ENCODE data around the gene ID4. TPM values are rescaled to one million over a fixed set of nuclear protein-coding genes. Genes with fewer than 3 reads are reported as not detected.

ID4 gene
- total and polyA plus RNA-seq, 2 experiments from 2014 or later = 29.1 to 34.0 TPM

DNA sequence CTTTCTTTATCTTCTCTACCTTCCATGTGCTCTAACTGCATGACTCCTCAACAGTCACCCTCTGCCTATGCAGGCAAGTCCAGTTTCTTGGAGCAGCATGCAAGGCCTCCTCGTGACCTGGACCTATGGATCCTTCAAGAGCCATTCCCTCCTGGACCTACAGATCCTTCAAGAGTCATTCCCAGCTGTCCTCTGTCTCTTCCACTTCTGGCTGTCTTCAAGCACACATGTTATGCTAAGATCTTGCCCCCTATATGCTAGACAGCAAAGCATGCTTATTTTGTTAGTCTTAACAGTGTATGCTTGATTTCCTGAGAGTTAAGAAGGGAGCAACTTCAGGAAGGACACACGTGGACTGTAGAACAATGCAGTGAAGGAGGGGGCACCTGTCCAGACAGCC is 7.5 kb downstream of the ID4 start:
- no peak overlapping the region for H3K9ac ChIP-seq
- no peak for TF ChIP-seq EZH2 (IDR thresholded peaks at IDR 0.05; ENCODE audit: insufficient read depth, poor library complexity, severe bottlenecking)
- TF ChIP-seq EZH2phosphoT487 (IDR thresholded peaks at IDR 0.05; ENCODE audit: insufficient read depth, low read depth) = no peak
- H4K20me1 ChIP-seq (ENCODE audit: insufficient read depth) = no peaks in the 10 kb centered on the region
- peaks cover 21% of the 10 kb centered on the region; the same call in 1 of the 2 replicates for H3F3A ChIP-seq (ENCODE audit: insufficient read depth)
- no peak for DNase-seq
- no peaks in the 10 kb centered on the region for H3K9me3 ChIP-seq (ENCODE audit: low read depth)
- no peak overlapping the region for H2AFZ ChIP-seq
- in situ Hi-C loops (cut with MboI) = no loop called here
- no peaks in the 10 kb centered on the region for H3K36me3 ChIP-seq (ENCODE audit: low read depth)
- WGBS, 2 experiments (ENCODE audit: low coverage in 1 of 2, low lambda C conversion rate in 2 of 2, missing lambda C conversion rate in 2 of 2) = 86 to 90% methylated on average over 2 of the region's 2 CpGs
- peaks cover 18% of the 10 kb centered on the region for H3K79me2 ChIP-seq (ENCODE audit: insufficient read depth)
- H3K4me2 ChIP-seq (ENCODE audit: unreplicated experiment) = no peak overlapping the region
- H3K27me3 ChIP-seq (replicated peaks; ENCODE audit: insufficient read depth) = no peaks in the 10 kb centered on the region
- no peak overlapping the region for H3K27ac ChIP-seq
- no peak overlapping the region for H3K4me3 ChIP-seq
- no peaks in the 10 kb centered on the region for H3K9me2 ChIP-seq (ENCODE audit: insufficient read depth)
- H3K4me1 ChIP-seq (ENCODE audit: insufficient read depth) = peaks cover 21% of the 10 kb centered on the region

DNA sequence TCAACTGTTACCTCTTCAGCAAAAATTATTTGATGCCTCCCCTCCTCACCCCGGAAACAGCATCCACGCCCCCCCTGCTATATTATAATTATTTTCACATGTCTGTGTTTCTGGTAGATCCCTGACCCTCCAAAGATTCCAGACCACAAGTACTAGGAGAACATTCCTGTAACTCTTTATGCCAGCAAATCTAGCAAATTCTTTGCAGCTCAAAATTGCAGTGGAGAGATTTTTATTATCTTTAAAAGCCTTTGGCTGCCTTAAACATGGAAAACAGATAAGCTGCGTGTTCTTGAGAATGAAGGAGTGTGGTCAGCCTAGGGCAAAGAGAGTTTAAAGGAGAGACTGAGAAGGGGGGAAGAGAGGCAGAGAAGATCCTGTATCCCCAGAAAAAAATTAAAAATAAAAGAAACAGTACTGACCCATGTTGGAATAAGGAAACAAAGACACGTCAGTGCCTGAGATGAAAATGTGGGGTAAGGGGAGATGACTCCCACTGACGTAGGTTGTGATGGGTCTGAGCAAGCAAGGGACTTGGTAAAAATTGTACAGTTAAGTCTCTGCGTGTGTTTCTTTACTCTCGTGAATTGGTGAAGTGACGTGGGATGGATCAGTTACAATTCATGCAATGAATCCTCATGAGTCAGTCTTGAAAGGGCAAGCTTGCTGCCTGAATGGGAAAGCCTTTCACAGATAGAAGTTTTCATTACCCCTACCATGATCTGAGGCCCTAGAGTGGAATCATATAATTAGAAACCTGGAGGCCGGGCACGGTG is 8.3 kb downstream of the ID4 start:
- Histone ChIP-seq H3K9me3 (ENCODE audit: low read depth) (no peaks in the 10 kb centered on the region), H3K4me3 (no peak overlapping the region), H3F3A (ENCODE audit: insufficient read depth) (peaks cover 21% of the 10 kb centered on the region; the same call in 1 of the 2 replicates), H3K4me1 (ENCODE audit: insufficient read depth) (peaks cover 14% of the 10 kb centered on the region), H3K9me2 (ENCODE audit: insufficient read depth) (no peaks in the 10 kb centered on the region), H3K79me2 (ENCODE audit: insufficient read depth) (peaks cover 10% of the 10 kb centered on the region), H2AFZ (no peak overlapping the region), H4K20me1 (ENCODE audit: insufficient read depth) (no peaks in the 10 kb centered on the region), H3K27ac (no peak overlapping the region), H3K36me3 (ENCODE audit: low read depth) (no peaks in the 10 kb centered on the region), H3K9ac (no peak overlapping the region), H3K27me3 (replicated peaks; ENCODE audit: insufficient read depth) (no peaks in the 10 kb centered on the region), H3K4me2 (ENCODE audit: unreplicated experiment) (no peak overlapping the region)
- no peak for TF ChIP-seq EZH2 (IDR thresholded peaks at IDR 0.05; ENCODE audit: insufficient read depth, poor library complexity, severe bottlenecking)
- no peak for TF ChIP-seq EZH2phosphoT487 (IDR thresholded peaks at IDR 0.05; ENCODE audit: insufficient read depth, low read depth)
- in situ Hi-C loops (cut with MboI) = no loop called here
- peak; percentile 23 for DNase-seq
- WGBS, 2 experiments (ENCODE audit: low coverage in 1 of 2, low lambda C conversion rate in 2 of 2, missing lambda C conversion rate in 2 of 2) = 83 to 86% methylated on average over 10 of the region's 10 CpGs

- Histone ChIP-seq H3K79me2 (ENCODE audit: insufficient read depth) (no peaks in the 10 kb centered on the region), H2AFZ (no peak overlapping the region), H3K9ac (no peak overlapping the region), H3K4me2 (ENCODE audit: unreplicated experiment) (no peak overlapping the region), H3K4me3 (no peak overlapping the region), H4K20me1 (ENCODE audit: insufficient read depth) (no peaks in the 10 kb centered on the region), H3F3A (ENCODE audit: insufficient read depth) (0 out of 2 replicates have a peak, but pooled peaks cover 4% of the 10 kb centered on the region), H3K27ac (no peak overlapping the region), H3K9me2 (ENCODE audit: insufficient read depth) (no peaks in the 10 kb centered on the region), H3K36me3 (ENCODE audit: low read depth) (no peaks in the 10 kb centered on the region), H3K4me1 (ENCODE audit: insufficient read depth) (no peaks in the 10 kb centered on the region), H3K9me3 (ENCODE audit: low read depth) (no peaks in the 10 kb centered on the region), H3K27me3 (replicated peaks; ENCODE audit: insufficient read depth) (no peaks in the 10 kb centered on the region)
- WGBS, 2 experiments (ENCODE audit: low coverage in 1 of 2, low lambda C conversion rate in 2 of 2, missing lambda C conversion rate in 2 of 2) = 88 to 95% methylated on average over 2 of the region's 2 CpGs
- TF ChIP-seq EZH2 (IDR thresholded peaks at IDR 0.05; ENCODE audit: insufficient read depth, poor library complexity, severe bottlenecking) (no peak), EZH2phosphoT487 (IDR thresholded peaks at IDR 0.05; ENCODE audit: insufficient read depth, low read depth) (no peak)
- in situ Hi-C loops (cut with MboI) = no loop called here
- no peak for DNase-seq
These were observed 11.4 kb downstream of the ID4 start for GRCh38 chr6:19848465-19849029.

DNA sequence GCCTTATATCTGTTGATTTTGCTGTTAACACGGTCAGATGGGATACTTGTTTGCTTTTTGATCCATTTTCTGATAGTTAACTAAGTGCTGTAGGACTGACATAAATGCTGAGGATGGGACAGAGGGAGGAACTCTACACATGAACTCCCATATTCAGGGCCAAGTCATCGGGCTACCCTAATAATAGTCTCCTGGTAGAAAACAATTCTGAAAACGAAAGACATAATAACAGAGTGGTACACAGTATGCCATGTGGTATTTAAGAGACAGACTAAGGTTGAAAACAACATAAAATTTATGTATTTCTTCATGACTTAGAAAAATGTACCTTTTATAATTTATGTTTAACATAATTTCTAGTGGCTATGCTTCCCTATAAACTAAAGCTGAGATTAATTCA is 12.0 kb downstream of the ID4 start:
- Histone ChIP-seq H4K20me1 (ENCODE audit: insufficient read depth) (no peaks in the 10 kb centered on the region), H3K9me3 (ENCODE audit: low read depth) (no peaks in the 10 kb centered on the region), H3F3A (ENCODE audit: insufficient read depth) (no peaks in the 10 kb centered on the region), H3K27me3 (replicated peaks; ENCODE audit: insufficient read depth) (no peaks in the 10 kb centered on the region), H3K4me3 (no peak overlapping the region), H3K4me2 (ENCODE audit: unreplicated experiment) (no peak overlapping the region), H2AFZ (no peak overlapping the region), H3K36me3 (ENCODE audit: low read depth) (no peaks in the 10 kb centered on the region), H3K4me1 (ENCODE audit: insufficient read depth) (no peaks in the 10 kb centered on the region), H3K9me2 (ENCODE audit: insufficient read depth) (no peaks in the 10 kb centered on the region), H3K79me2 (ENCODE audit: insufficient read depth) (no peaks in the 10 kb centered on the region), H3K27ac (no peak overlapping the region), H3K9ac (no peak overlapping the region)
- WGBS, 2 experiments (ENCODE audit: low coverage in 1 of 2, low lambda C conversion rate in 2 of 2, missing lambda C conversion rate in 2 of 2) = 71 to 73% methylated on average over 3 of the region's 3 CpGs
- no peak for DNase-seq
- TF ChIP-seq EZH2 (IDR thresholded peaks at IDR 0.05; ENCODE audit: insufficient read depth, poor library complexity, severe bottlenecking) (no peak), EZH2phosphoT487 (IDR thresholded peaks at IDR 0.05; ENCODE audit: insufficient read depth, low read depth) (no peak)
- in situ Hi-C loops (cut with MboI) = no loop called here
